ENCODE measurements around the gene TMC6.

- TF ChIP-seq, protein P1, sequence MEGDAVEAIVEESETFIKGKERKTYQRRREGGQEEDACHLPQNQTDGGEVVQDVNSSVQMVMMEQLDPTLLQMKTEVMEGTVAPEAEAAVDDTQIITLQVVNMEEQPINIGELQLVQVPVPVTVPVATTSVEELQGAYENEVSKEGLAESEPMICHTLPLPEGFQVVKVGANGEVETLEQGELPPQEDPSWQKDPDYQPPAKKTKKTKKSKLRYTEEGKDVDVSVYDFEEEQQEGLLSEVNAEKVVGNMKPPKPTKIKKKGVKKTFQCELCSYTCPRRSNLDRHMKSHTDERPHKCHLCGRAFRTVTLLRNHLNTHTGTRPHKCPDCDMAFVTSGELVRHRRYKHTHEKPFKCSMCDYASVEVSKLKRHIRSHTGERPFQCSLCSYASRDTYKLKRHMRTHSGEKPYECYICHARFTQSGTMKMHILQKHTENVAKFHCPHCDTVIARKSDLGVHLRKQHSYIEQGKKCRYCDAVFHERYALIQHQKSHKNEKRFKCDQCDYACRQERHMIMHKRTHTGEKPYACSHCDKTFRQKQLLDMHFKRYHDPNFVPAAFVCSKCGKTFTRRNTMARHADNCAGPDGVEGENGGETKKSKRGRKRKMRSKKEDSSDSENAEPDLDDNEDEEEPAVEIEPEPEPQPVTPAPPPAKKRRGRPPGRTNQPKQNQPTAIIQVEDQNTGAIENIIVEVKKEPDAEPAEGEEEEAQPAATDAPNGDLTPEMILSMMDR (conservative IDR thresholded peaks at IDR 0.05; ENCODE audit: low read length) = no peak
- no peak for TF ChIP-seq EZH2phosphoT487 (IDR thresholded peaks at IDR 0.05; ENCODE audit: borderline replicate concordance)
Observed at GRCh38 chr17:78072961-78073360, 55.6 kb downstream of the TMC6 start.

All from Loucy (cell line).